Measurements from ENCODE around the gene ADPRHL1.

ADPRHL1 gene

GRCh38 chr13:113401452-113402415 is 51.6 kb downstream of the ADPRHL1 start:
- no peak overlapping the region for H3K4me3 ChIP-seq (ENCODE audit: low read depth, low read length)
- TF ChIP-seq CTCF (IDR thresholded peaks at IDR 0.05; ENCODE audit: control insufficient read depth, extremely low read depth, insufficient read depth), result no peak
- DNase-seq (ENCODE audit: low read depth), result no peak

GRCh38 chr13:113400621-113401451 is 52.5 kb downstream of the ADPRHL1 start:
- no peak overlapping the region for H3K4me3 ChIP-seq (ENCODE audit: low read depth, low read length)
- no peak for DNase-seq (ENCODE audit: low read depth)
- no peak for TF ChIP-seq CTCF (IDR thresholded peaks at IDR 0.05; ENCODE audit: control insufficient read depth, extremely low read depth, insufficient read depth)

GRCh38 chr13:113399755-113400149 is 53.5 kb downstream of the ADPRHL1 start:
- DNase-seq (ENCODE audit: low read depth), result no peak
- TF ChIP-seq CTCF (IDR thresholded peaks at IDR 0.05; ENCODE audit: control insufficient read depth, extremely low read depth, insufficient read depth), result no peak
- H3K4me3 ChIP-seq (ENCODE audit: low read depth, low read length), result no peak overlapping the region

- no peak for DNase-seq (ENCODE audit: low read depth)
- no peak overlapping the region for H3K4me3 ChIP-seq (ENCODE audit: low read depth, low read length)
- no peak for TF ChIP-seq CTCF (IDR thresholded peaks at IDR 0.05; ENCODE audit: control insufficient read depth, extremely low read depth, insufficient read depth)
These were observed 54.1 kb downstream of the ADPRHL1 start for GRCh38 chr13:113398963-113399754.

GRCh38 chr13:113397608-113398425 is 55.5 kb downstream of the ADPRHL1 start:
- TF ChIP-seq CTCF (IDR thresholded peaks at IDR 0.05; ENCODE audit: control insufficient read depth, extremely low read depth, insufficient read depth), result no peak
- no peak overlapping the region for H3K4me3 ChIP-seq (ENCODE audit: low read depth, low read length)
- no peak for DNase-seq (ENCODE audit: low read depth)

GRCh38 chr13:113394339-113394640 is 59.0 kb downstream of the ADPRHL1 start:
- DNase-seq (ENCODE audit: low read depth), result no peak
- no peak for TF ChIP-seq CTCF (IDR thresholded peaks at IDR 0.05; ENCODE audit: control insufficient read depth, extremely low read depth, insufficient read depth)
- H3K4me3 ChIP-seq (ENCODE audit: low read depth, low read length), result no peak overlapping the region

All from LNCaP clone FGC (cell line).